Peyer's patch (tissue), 4 donors: ENCODE results near the gene MISP.

Experiments
- POLR2A ChIP-seq, 2 donors: fragments of 450-650 bp; IDR thresholded peaks; one replicate each; pipeline ENCODE4 v1.5.1; 2017; ENCODE audit warnings: antibody characterized with exemption in 2 of 2, mild to moderate bottlenecking in 2 of 2, moderate library complexity in 2 of 2
- TF ChIP-seq, protein P1 (sequence below), 6 experiments: fragments of 450-650 bp in 4 of 6; fragments of 200-600 bp in 2 of 6; sonication (generic) in 1 of 6; IDR thresholded peaks; one replicate each; pipeline ENCODE4 v1.5.1; 2017 to 2019; ENCODE audit warnings: antibody characterized with exemption in 6 of 6, mild to moderate bottlenecking in 3 of 6, moderate library complexity in 1 of 6

DNA sequence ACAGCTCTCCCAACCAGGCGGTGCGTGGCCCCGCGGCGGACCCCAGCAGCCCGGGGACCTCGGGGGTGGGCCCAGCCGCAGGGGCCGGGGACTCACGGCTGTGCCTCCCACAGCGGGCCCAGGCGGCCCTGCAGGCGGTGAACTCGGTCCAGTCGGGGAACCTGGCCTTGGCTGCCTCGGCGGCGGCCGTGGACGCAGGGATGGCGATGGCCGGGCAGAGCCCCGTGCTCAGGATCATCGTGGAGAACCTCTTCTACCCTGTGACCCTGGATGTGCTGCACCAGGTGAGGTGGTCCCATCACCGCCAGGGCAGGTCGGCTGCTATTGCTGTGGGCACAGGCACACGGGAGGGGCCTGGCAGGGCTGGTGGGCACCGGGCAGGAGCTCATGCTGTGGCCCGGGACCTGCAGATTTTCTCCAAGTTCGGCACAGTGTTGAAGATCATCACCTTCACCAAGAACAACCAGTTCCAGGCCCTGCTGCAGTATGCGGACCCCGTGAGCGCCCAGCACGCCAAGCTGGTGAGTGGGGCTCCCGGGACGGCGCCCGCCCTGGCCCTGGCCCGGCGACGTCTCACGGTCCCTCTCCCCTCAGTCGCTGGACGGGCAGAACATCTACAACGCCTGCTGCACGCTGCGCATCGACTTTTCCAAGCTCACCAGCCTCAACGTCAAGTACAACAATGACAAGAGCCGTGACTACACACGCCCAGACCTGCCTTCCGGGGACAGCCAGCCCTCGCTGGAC, 53.7 kb downstream of the MISP start:
- TF ChIP-seq POLR2A (IDR thresholded peaks at IDR 0.05) = no peak
- TF ChIP-seq, protein P1, sequence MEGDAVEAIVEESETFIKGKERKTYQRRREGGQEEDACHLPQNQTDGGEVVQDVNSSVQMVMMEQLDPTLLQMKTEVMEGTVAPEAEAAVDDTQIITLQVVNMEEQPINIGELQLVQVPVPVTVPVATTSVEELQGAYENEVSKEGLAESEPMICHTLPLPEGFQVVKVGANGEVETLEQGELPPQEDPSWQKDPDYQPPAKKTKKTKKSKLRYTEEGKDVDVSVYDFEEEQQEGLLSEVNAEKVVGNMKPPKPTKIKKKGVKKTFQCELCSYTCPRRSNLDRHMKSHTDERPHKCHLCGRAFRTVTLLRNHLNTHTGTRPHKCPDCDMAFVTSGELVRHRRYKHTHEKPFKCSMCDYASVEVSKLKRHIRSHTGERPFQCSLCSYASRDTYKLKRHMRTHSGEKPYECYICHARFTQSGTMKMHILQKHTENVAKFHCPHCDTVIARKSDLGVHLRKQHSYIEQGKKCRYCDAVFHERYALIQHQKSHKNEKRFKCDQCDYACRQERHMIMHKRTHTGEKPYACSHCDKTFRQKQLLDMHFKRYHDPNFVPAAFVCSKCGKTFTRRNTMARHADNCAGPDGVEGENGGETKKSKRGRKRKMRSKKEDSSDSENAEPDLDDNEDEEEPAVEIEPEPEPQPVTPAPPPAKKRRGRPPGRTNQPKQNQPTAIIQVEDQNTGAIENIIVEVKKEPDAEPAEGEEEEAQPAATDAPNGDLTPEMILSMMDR (IDR thresholded peaks at IDR 0.05) = no peak
